Esophagus (tissue), 2 donors: ENCODE results near the gene RNASE7. TPM values are rescaled to one million over a fixed set of nuclear protein-coding genes. Genes with fewer than 3 reads are reported as not detected.

ENCODE experiments used
- H3K27ac ChIP-seq, 2 donors: one replicate each; pipeline ENCODE4 v1.5.1; 2013; ENCODE audit warnings: low read depth in 2 of 2, mild to moderate bottlenecking in 2 of 2, inconsistent platforms in 1 of 2, low read length in 1 of 2, moderate library complexity in 1 of 2
- H3K27me3 ChIP-seq, 2 donors: one replicate each; pipeline ENCODE4 v1.6.1; 2013; ENCODE audit warnings: low read length in 2 of 2, control low read depth in 1 of 2, mild to moderate bottlenecking in 1 of 2; ENCODE audit not compliant: insufficient read depth in 2 of 2, control insufficient read depth in 1 of 2
- H3K36me3 ChIP-seq, 2 donors: one replicate each; pipeline ENCODE4 v1.6.1; 2013; ENCODE audit warnings: low read length in 1 of 2; ENCODE audit not compliant: control insufficient read depth in 2 of 2, insufficient read depth in 2 of 2
- H3K4me1 ChIP-seq, 2 donors: one replicate each; pipeline ENCODE4 v1.6.1; 2013; ENCODE audit warnings: low read length in 1 of 2; ENCODE audit not compliant: control insufficient read depth in 2 of 2, insufficient read depth in 2 of 2
- H3K4me3 ChIP-seq, 2 donors: one replicate each; pipeline ENCODE4 v1.5.1; 2013; ENCODE audit warnings: low read length in 2 of 2, mild to moderate bottlenecking in 2 of 2, low read depth in 1 of 2, moderate library complexity in 1 of 2
- H3K9me3 ChIP-seq, 2 donors: one replicate each; pipeline ENCODE4 v1.6.1; 2013; ENCODE audit warnings: mild to moderate bottlenecking in 2 of 2, low read depth in 1 of 2, low read length in 1 of 2, moderate library complexity in 1 of 2; ENCODE audit not compliant: control insufficient read depth in 2 of 2, insufficient read depth in 1 of 2
- WGBS, 2 donors: extraction: QIAGEN DNeasy Blood & Tissue Kit; methylation state at CpG; one replicate each; pipeline ENCODE4 v1.1.7; 2013; 5-methylcytosine and 5-hydroxymethylcytosine counted together
- polyA plus RNA-seq, 2 donors: library from polyadenylated mRNA; stranded (reverse); fragments of 200-250 nt; gene quantifications; one replicate each; pipeline ENCODE4 v1.2.3, GENCODE V29; 2013
- donor health status: healthy with polysubstance abuse.
- donor health status: Bipolar disorder and iron deficiency.

The RNASE7 gene
- polyA plus RNA-seq, 2 donors, result 33.9 to 92.8 TPM

DNA sequence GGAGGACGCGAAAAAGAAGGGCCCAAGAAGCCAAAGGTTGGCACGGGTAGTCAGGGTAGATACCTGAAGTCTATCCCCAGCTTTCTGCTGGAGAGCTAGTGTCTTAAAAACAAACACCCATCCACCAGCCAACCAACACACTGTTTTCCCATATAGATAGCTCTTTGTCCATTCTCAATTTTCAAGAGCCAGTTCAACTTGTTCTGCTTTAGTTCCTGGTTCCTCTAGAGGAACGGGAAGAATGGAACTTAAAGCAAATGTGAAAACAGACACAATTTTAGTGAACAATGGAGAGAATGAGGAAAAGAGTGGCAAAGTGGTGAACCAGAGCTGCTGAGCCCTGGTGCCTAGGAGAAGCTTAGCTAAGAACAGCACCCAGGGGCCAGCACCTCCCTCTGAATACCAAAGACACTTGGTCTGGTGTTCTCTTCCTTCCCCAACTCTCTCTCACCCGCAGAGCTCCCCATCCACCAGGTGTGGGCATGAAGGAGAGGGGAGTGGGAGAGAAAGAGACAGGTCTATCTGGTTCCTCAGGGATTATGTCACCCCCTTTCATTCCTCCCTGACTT, 21.1 kb upstream of the RNASE7 start:
- Histone ChIP-seq H3K27me3 (no peaks in the 10 kb centered on the region), H3K36me3 (peaks cover 13 to 32% of the 10 kb centered on the region in 2 donors), H3K4me1 (peaks cover 0 to 10% of the 10 kb centered on the region in 2 donors), H3K9me3 (no peaks in the 10 kb centered on the region), H3K4me3 (peak overlapping the region; percentile 10 to 15), H3K27ac (peak overlapping the region; percentile 73 to 81)
- 83 to 86% methylated on average over 5 of the region's 5 CpGs for WGBS, 2 donors

DNA sequence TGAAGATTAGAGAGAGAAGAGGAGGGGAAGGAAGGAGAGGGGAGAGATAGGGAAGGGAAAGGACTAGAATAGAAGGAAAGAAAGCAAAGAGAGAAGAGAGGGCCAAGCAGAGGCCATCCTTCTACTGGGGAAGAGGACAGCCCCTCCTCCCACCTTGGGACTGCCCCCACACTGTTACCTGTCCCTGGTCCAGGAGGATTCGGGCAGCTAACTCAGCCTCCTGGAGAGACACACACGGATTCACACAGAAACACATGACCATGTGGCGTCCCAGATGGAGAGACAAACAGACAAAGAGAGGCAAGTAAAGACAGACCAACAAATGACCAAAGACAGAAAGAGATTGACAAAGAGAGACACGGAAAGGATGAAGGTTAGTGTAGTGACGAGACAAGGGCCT, 19.5 kb upstream of the RNASE7 start:
- Histone ChIP-seq H3K9me3 (no peaks in the 10 kb centered on the region), H3K4me1 (peaks cover 0 to 10% of the 10 kb centered on the region in 2 donors), H3K4me3 (peak overlapping the region; percentile 20 to 61), H3K36me3 (peaks cover 13 to 27% of the 10 kb centered on the region in 2 donors), H3K27me3 (no peaks in the 10 kb centered on the region), H3K27ac (peak overlapping the region in 1 of 2 donors; percentile 51)
- 83 to 84% methylated on average over 5 of the region's 5 CpGs for WGBS, 2 donors

DNA sequence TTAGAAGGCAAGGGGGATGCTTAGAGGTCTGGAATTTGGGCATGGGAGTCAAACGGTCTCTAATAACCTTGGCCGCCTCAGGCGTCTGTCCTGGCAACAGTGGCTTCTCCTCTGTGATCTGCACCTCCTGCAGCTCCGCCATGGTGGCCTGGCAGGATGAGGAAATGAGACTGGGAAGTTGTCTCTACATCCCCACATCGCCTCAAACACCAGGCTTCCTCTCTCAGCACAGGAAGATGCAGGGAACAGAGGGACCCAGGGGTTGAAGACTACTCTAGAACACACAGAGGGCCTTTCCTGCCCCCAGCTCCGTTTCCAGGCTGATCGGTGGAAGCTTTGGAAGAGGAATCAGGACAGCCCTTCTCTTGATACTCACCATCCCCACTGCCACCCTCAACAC, 19.0 kb upstream of the RNASE7 start:
- Histone ChIP-seq H3K4me1 (peaks cover 0 to 8% of the 10 kb centered on the region in 2 donors), H3K36me3 (peaks cover 9 to 22% of the 10 kb centered on the region in 2 donors), H3K9me3 (no peaks in the 10 kb centered on the region), H3K4me3 (peak overlapping the region; percentile 61 to 91), H3K27me3 (no peaks in the 10 kb centered on the region), H3K27ac (peak overlapping the region in 1 of 2 donors; percentile 86)
- 61 to 69% methylated on average over 7 of the region's 7 CpGs for WGBS, 2 donors

DNA sequence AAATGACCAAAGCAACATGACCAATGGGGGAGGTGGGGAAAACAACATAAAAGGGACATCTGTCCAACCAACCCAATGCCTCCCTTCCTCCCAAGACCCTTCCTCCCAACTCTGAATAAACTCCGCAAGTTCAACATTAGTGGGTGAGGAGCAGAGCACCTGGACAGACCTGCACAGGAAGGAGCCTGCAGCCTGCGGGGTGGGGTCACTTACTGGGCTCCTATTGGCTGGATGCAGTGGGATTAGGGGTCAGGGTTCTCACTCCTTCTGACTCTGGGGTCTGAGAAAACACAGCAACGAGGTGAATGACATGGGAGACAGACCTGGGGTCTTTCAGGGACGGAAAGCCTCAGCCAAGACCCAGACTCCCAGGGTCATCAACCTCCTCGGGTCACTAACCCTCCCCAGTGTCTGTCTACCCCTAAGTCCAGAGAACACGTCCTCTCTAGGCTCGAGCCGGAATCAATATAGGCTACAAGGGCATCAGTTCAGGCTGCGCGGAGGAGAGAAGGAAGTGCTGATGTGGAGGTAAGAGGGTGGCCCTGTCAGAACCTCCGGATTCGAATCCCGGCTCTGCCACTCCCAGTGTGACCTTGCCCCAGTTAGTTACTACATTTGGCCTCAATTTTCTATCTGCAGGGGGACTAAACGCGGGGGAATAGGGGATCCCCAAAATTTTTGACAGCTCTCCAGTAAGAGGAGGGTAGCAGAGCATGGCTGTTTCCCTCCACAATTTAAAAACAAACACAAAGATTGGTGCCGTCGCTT, 18.2 kb upstream of the RNASE7 start:
- 19 to 25% methylated on average over 17 of the region's 17 CpGs for WGBS, 2 donors
- peak overlapping the region; percentile 81 to 86 for H3K27ac ChIP-seq
- H3K27me3 ChIP-seq, result no peaks in the 10 kb centered on the region
- H3K36me3 ChIP-seq, result peaks cover 4 to 15% of the 10 kb centered on the region in 2 donors
- H3K4me3 ChIP-seq, result peak overlapping the region; percentile 61 to 91
- no peaks in the 10 kb centered on the region for H3K9me3 ChIP-seq
- peaks cover 0 to 8% of the 10 kb centered on the region in 2 donors for H3K4me1 ChIP-seq

DNA sequence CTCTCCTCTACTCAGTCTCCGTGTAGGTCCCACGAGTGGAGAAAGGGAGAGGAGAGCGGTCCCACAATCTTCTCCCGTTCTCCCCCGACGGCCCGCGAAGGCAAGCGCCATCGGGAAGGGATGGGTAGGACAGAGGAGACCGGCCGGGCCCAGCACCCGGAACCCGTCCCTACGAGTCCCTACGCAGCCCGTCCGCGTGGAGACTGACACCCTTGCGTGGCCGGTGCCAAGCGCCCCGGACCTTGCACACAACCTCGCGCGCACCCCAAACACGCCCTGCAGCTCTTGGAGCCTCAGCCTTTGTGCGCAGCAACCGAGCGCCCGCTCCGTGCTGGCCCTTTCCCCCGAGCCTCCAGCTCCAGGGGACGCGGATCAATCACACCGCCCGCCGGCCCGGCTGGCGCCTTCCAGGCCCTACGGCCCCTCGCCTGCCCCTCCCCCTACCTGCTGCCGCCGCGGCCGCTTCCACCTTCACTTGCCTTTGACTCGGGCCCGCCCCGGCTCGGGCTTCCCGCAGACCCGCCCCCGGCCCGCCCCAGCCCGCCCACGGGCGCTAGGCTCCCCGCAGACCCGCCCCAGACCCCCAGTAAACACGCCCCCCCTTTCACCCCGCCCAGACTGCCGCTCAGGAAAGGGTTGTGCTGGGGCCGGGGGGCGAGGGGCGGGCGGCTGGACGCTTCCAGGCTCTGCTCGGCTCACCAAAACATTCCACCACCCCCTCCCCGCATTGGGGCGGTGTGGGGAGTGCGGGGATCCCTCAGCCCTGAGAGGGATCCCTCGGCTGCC, 17.4 kb upstream of the RNASE7 start, which contains the start of gene NDRG2:
NDRG2 (minus strand) TSS at position 477 of the 786 bp plus-strand sequence. CDS start 1,746 bp downstream, outside the sequence.
- Histone ChIP-seq H3K27ac (peak within 1 kb of the TSS; percentile 81 to 89), H3K4me1 (peaks cover 0 to 8% of the 10 kb centered on the region in 2 donors), H3K4me3 (peak within 1 kb of the TSS; percentile 61 to 91), H3K36me3 (peaks cover 4 to 10% of the 10 kb centered on the region in 2 donors), H3K27me3 (no peaks in the 10 kb centered on the region), H3K9me3 (no peaks in the 10 kb centered on the region)
- 1% methylated on average over 65 to 72 of the region's 72 CpGs for whole genome bisulfite sequencing, 2 donors

DNA sequence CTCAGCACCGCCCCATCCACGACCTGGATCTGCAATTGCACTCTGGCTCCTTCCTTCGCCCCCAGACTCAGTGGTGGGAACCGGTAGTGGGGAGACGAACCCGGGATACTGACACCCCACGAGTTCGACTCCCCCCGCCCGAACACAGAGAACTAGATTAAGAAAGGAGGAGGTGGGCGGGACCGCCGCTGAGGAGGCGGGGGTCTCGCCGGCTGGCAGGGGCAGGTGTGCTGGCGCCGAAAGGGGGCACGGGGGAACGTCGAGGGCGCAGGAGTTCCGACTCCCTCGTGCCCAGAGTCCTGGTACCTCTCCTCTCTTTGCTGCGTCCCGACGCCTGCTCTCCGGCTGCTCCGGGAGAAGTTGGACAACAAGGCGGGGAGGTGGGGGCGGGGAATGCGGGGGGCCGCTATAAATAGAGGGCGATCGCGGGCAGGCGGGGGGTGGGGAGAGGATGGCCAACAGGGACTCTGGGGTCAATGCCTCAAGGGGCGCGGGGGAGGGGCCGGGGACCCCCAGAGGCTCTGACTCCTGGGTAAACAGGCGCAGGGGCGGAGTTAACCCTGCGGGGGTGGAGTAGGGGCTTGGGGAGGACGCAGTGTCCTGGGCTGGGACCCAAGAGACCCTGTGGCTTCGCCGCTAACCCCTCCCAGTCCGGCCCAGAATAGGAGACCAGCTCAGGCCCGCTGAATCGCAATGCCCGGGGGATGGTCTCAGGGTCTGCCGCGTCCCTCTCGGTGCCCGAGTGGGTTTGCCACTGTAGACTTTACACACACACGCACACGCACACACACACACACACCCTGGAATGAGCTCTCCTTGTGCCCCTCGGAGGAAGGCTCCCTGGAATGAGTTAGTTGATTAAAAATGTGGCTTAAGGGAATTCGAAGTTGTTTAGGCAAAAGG, 16.5 kb upstream of the RNASE7 start:
- no peaks in the 10 kb centered on the region for H3K27me3 ChIP-seq
- H3K9me3 ChIP-seq, result no peaks in the 10 kb centered on the region
- WGBS, 2 donors, result 6 to 10% methylated on average over 53 to 58 of the region's 58 CpGs

DNA sequence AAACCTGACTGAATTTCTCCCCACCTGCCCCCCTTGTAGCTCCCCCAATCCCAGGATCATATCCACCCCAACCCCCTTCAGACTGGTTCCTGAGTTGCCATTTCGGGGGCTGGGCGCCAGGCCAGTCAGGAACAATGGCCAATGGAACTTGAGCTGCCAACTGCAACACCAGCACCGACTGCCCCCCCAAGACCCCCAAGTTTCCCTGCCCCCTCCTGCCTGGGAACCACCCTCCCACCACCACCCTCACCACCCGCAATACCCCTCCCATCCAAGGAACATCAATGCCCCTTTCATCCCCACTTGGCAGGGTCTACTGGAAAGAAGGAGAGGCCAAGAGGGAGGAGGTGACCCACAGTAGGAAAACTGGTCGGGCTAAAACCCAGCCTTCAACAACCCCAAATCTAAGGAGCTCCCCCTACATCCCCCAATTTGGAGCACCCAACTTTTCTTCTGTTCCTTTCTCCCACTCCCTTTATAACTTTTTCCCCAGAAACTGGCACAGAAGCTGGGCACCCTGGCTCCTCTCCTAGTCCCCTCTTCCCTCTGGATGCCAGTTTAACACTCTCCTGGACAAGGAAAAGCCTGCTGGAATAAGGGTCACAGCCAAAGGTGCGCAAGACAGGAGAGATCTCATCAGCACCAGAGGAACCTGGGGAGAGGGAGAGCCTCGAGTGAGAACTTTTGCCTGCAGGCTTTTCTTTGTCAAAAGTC, 15.7 kb upstream of the RNASE7 start:
- H3K4me3 ChIP-seq, result no peak overlapping the region

More for the DNA sequence above, 16.5 kb upstream of the RNASE7 start:
- Histone ChIP-seq H3K36me3 (peaks cover 3 to 6% of the 10 kb centered on the region in 2 donors), H3K27ac (peak overlapping the region; percentile 81 to 89), H3K4me3 (peak overlapping the region; percentile 61 to 65), H3K4me1 (peaks cover 0 to 8% of the 10 kb centered on the region in 2 donors)

DNA sequence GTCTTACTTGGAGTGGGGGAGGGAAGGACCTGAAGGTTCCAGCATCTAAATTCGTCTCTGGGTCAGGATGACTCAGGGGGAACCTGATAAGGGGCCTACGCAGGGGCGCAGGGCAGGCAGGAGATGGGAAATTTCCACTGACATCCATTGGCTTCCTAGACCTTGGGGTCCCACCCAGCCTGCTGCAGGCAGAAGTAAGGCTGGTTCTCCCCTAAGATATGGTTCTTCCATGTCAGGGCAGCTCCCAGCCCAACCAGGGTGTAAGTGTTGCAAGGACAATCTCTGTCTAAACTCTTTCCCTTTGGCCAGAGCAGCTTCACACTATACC, 15.2 kb upstream of the RNASE7 start:
- 60 to 66% methylated on average over 3 of the region's 3 CpGs for whole genome bisulfite sequencing, 2 donors
- peak overlapping the region; percentile 65 to 81 for H3K27ac ChIP-seq
- H3K4me3 ChIP-seq, result no peak overlapping the region
- peaks cover 0 to 8% of the 10 kb centered on the region in 2 donors for H3K4me1 ChIP-seq
- H3K27me3 ChIP-seq, result no peaks in the 10 kb centered on the region
- no peaks in the 10 kb centered on the region for H3K9me3 ChIP-seq
- peaks cover 0 to under 1% of the 10 kb centered on the region in 2 donors for H3K36me3 ChIP-seq

More for the DNA sequence above, 15.7 kb upstream of the RNASE7 start:
- Histone ChIP-seq H3K36me3 (peaks cover 0 to 6% of the 10 kb centered on the region in 2 donors), H3K9me3 (no peaks in the 10 kb centered on the region), H3K4me1 (peaks cover 0 to 8% of the 10 kb centered on the region in 2 donors), H3K27me3 (no peaks in the 10 kb centered on the region), H3K27ac (peak overlapping the region; percentile 63 to 81)
- 49 to 65% methylated on average over 7 of the region's 7 CpGs for WGBS, 2 donors
